GM19468 (cell line): ENCODE measurements around the gene CTXN3.

Experiments used
- ATAC-seq: cut with Tn5 transposase; IDR thresholded peaks from one replicate; pipeline ENCODE4 v1.9.1; 2021; ENCODE audit warnings: mild to moderate bottlenecking, moderate library complexity, moderate number of reproducible peaks; ENCODE audit not compliant: unreplicated experiment; ENCODE audit errors: extremely low read depth

The CTXN3 gene

GRCh38 chr5:127694518-127695171 is 45.8 kb downstream of the CTXN3 start:
- ATAC-seq = no peak

GRCh38 chr5:127695346-127695745 is 46.5 kb downstream of the CTXN3 start:
- ATAC-seq = no peak

- ATAC-seq = no peak
These were observed 47.8 kb downstream of the CTXN3 start for GRCh38 chr5:127696683-127697082.

- ATAC-seq = no peak
These were observed 49.2 kb downstream of the CTXN3 start for GRCh38 chr5:127697894-127698600.

DNA sequence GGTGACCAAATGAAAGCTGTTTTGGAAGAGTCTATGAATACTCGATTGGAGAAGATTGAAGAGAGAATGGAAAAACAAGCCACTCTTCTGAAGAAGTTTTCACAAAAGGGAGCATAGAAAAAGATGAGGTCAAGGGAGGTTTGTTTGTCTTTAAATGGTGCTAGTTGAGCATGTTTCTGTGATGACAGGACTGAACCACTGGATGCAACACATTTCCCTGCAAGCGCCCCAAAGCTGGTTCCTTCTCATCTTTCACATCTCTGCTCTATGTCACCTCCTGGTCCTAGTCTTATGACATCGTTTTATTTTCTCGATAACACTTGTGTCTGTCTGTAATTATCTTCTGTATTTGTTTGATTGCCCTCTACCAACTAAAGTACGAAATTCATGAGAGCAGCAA is 50.5 kb downstream of the CTXN3 start:
- ATAC-seq = no peak

DNA sequence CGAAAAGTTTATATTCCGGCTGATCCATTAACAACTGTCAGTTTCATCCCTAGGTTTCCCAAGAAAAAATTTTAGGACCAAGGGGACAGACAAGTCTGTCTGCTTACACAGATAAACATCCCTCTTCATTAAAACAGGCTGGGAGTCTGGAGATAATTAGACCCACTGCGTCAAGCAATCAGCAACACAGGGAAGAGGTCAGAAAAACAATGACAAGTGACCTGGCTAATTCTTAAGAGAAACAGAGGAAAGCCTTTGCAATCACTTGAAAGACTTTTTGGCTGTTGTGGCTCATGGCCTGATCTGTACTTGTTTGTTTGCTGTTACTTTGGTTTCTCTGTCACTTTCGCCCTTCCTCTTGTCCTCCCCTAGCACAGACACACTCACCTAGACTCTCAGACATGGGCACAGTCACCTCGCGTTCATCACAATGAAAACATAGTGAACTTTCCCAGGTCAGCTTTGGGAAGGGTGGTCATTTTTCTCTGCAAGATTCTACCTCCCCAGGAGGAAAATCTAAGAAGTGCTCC is 51.4 kb downstream of the CTXN3 start:
- no peak for ATAC-seq

- ATAC-seq = no peak
These were observed 53.6 kb downstream of the CTXN3 start for GRCh38 chr5:127702434-127702833.

DNA sequence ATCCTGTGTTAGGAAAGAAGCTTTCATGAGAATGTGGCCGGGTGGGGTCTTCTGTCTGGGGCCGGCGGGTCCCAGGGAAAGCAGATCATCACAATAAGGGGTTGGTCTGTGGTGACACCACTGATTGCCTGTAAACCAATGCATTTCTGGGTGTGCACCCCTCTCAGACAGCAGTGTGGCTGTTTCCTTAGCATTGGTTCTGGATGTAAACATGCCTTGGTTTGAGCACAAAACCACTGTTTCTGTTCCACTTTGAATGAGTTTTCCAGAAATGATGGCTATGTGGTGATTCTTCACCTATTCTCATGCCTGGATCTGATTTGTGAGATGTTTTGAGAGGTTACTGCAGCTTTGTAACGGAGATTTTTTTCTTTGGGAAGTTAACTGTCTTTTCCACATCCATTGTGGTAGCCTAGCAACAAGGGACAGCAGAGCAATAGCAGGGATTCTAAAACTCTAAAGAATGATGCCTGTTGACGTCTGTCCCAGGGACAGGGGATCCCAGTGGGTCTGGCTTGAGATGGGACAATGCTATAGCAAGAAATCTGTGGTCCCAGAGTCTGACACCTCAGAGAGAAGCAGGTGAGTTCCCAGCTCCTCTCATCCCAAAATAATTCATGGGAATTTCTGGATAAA is 54.2 kb downstream of the CTXN3 start, which contains the start of gene CCDC192:
CCDC192 (plus strand) TSS at position 466 of the 636 bp plus-strand sequence; CDS start at position 521, 55 bp downstream.
- no peak for ATAC-seq

- no peak for ATAC-seq
These were observed 56.4 kb downstream of the CTXN3 start for GRCh38 chr5:127705120-127705892.

GRCh38 chr5:127706691-127707090 is 57.8 kb downstream of the CTXN3 start:
- ATAC-seq = no peak

DNA sequence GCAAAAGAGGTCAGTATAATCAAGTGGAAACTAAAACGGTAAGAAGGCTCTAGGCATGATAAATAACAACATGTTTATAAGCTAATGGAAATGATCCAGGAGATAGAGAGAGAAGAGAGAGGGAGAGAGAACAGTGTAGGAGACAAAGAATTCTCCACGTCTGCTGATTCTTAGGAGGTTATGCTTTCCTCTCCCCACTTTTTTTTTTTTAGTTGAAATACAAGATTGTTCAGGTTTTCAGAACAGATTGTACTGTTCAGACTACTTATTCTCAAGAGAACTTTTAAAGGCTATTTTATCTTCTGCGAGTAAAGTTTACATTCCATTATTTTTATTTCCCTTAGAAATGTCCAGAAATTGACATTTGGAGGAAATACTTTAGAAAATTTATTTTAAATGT is 58.3 kb downstream of the CTXN3 start:
- no peak for ATAC-seq
